Smooth muscle cell (in vitro differentiated cells): ENCODE measurements around the gene CPLX4. TPM values are rescaled to one million over a fixed set of nuclear protein-coding genes. Genes with fewer than 3 reads are reported as not detected.

ENCODE experiments used
- DNase-seq: peaks from one replicate; lab custom pipeline; 2025; ENCODE audit not compliant: unreplicated experiment; lab: John Stamatoyannopoulos, UW
- H2AFZ ChIP-seq: fragments of 200-600 bp; sonication (generic); 2 replicates; pipeline ENCODE4 v1.6.0; 2016; ENCODE audit warnings: antibody characterized with exemption, low read depth, mild to moderate bottlenecking
- H3F3A ChIP-seq: fragments of 200-600 bp; sonication (generic); 2 replicates; pipeline ENCODE4 v1.6.0; 2017; ENCODE audit warnings: antibody characterized with exemption, low read depth
- H3K27ac ChIP-seq: fragments of 200-600 bp; sonication (generic); 2 replicates; pipeline ENCODE4 v1.5.1; 2016; ENCODE audit warnings: low read depth, mild to moderate bottlenecking
- H3K27me3 ChIP-seq: fragments of 200-600 bp; sonication (generic); 2 replicates; pipeline ENCODE4 v1.6.1; 2016; ENCODE audit warnings: low read depth, mild to moderate bottlenecking
- H3K36me3 ChIP-seq: fragments of 200-600 bp; sonication (generic); 2 replicates; pipeline ENCODE4 v1.5.1; 2016; ENCODE audit warnings: low read depth
- H3K4me1 ChIP-seq: fragments of 200-600 bp; sonication (generic); 2 replicates; pipeline ENCODE4 v1.5.1; 2016; ENCODE audit warnings: low read depth
- H3K4me2 ChIP-seq: fragments of 200-600 bp; sonication (generic); 2 replicates; pipeline ENCODE4 v1.6.0; 2016; ENCODE audit warnings: mild to moderate bottlenecking
- H3K4me3 ChIP-seq: fragments of 200-600 bp; sonication (generic); 2 replicates; pipeline ENCODE4 v1.5.1; 2016; ENCODE audit warnings: mild to moderate bottlenecking
- H3K79me2 ChIP-seq: fragments of 200-600 bp; sonication (generic); 2 replicates; pipeline ENCODE4 v1.6.0; 2016; ENCODE audit warnings: low read depth, mild to moderate bottlenecking
- H3K9ac ChIP-seq: fragments of 200-600 bp; sonication (generic); 2 replicates; pipeline ENCODE4 v1.6.0; 2016; ENCODE audit warnings: low read depth
- H3K9me3 ChIP-seq: fragments of 200-600 bp; sonication (generic); replicated peaks from 2 replicates; pipeline ENCODE4 v1.5.1; 2016; ENCODE audit warnings: low read depth
- H4K20me1 ChIP-seq: fragments of 200-600 bp; sonication (generic); 2 replicates; pipeline ENCODE4 v1.6.0; 2016; ENCODE audit warnings: low read depth
- WGBS: methylation state at CpG from one replicate; pipeline ENCODE4 v1.1.7; 2016; ENCODE audit warnings: low lambda C conversion rate; 5-methylcytosine and 5-hydroxymethylcytosine counted together
- polyA plus RNA-seq: library from polyadenylated mRNA; unstranded; fragments of >200 nt; fragmentation: Nextera tagmentation; extraction: Ambion mirVana; gene quantifications from 2 replicates; pipeline ENCODE4 v1.2.1, GENCODE V29; 2016
- total RNA-seq: library from RNA; depleted of rRNA; stranded (reverse); fragments of >200 nt; gene quantifications from 2 replicates; pipeline ENCODE4 v1.2.3, GENCODE V29; 2014
- TF ChIP-seq, protein P1 (sequence below): fragments of 200-600 bp; sonication (generic); IDR thresholded peaks from 2 replicates; pipeline ENCODE4 v1.5.1; 2017; ENCODE audit warnings: borderline replicate concordance, mild to moderate bottlenecking, antibody characterized with exemption; ENCODE audit not compliant: insufficient read depth, poor library complexity, severe bottlenecking

Gene CPLX4
- total and polyA plus RNA-seq, 2 experiments from 2014 or later: not detected

DNA sequence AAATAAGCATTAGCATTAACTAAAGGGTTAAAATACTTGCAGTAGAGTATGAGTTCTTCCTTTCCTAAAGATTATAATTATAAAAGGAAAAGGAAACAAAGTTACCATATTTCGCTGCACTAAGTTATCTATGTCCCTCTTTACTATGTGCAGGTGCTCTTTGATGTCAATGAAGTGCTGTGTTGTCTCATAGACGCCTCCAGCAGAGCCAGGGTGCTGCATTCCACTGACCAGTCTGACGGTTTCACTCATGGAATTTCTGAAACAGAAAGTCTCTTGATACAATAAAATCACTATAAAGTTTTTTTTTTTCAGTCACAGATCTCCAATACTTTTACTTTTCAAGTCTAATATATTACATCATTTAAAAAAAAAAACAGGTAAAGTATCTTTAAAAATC lies 14.5 kb upstream of the CPLX4 start:
- Histone ChIP-seq H3K4me3 (no peak overlapping the region), H3K36me3 (peaks cover 76% of the 10 kb centered on the region), H3F3A (peaks cover 8% of the 10 kb centered on the region), H3K27me3 (no peaks in the 10 kb centered on the region), H3K9ac (no peak overlapping the region), H4K20me1 (peaks cover 94% of the 10 kb centered on the region), H3K79me2 (peaks cover 8% of the 10 kb centered on the region), H3K4me2 (no peak overlapping the region), H3K4me1 (no peaks in the 10 kb centered on the region), H3K9me3 (no peaks in the 10 kb centered on the region), H2AFZ (no peak overlapping the region), H3K27ac (no peak overlapping the region)
- TF ChIP-seq, protein P1, sequence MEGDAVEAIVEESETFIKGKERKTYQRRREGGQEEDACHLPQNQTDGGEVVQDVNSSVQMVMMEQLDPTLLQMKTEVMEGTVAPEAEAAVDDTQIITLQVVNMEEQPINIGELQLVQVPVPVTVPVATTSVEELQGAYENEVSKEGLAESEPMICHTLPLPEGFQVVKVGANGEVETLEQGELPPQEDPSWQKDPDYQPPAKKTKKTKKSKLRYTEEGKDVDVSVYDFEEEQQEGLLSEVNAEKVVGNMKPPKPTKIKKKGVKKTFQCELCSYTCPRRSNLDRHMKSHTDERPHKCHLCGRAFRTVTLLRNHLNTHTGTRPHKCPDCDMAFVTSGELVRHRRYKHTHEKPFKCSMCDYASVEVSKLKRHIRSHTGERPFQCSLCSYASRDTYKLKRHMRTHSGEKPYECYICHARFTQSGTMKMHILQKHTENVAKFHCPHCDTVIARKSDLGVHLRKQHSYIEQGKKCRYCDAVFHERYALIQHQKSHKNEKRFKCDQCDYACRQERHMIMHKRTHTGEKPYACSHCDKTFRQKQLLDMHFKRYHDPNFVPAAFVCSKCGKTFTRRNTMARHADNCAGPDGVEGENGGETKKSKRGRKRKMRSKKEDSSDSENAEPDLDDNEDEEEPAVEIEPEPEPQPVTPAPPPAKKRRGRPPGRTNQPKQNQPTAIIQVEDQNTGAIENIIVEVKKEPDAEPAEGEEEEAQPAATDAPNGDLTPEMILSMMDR: no peak
- 81% methylated on average over 3 of the region's 3 CpGs for WGBS
- no peak for DNase-seq

DNA sequence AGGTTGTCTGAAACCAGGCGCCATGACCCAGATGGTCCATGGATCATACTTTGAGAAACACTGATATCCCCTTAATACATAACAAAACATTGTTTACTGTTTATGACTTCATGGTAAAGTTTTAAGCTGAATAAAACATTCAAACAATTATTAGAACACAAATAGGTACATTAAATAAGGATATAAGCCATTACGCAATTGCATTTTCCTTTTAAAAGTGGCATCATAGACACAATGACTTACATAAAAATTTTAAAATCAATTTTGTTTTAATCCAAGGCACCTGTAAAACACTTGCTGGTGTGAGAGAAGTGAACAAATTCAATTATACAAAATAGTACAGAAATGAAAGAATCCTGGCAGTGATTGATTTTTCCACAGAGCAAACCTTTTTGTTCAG lies 10.2 kb upstream of the CPLX4 start:
- TF ChIP-seq, protein P1: no peak
- DNase-seq: no peak
- no peak overlapping the region for H2AFZ ChIP-seq
- H3K27me3 ChIP-seq: no peaks in the 10 kb centered on the region
- 96% methylated on average over 2 of the region's 2 CpGs for WGBS
- H3K9ac ChIP-seq: no peak overlapping the region
- no peak overlapping the region for H3K4me2 ChIP-seq
- H3K79me2 ChIP-seq: no peaks in the 10 kb centered on the region
- H3K27ac ChIP-seq: no peak overlapping the region
- no peaks in the 10 kb centered on the region for H3K9me3 ChIP-seq
- H4K20me1 ChIP-seq: peaks cover 52% of the 10 kb centered on the region
- no peak overlapping the region for H3K4me3 ChIP-seq
- H3K36me3 ChIP-seq: peaks cover 58% of the 10 kb centered on the region
- peaks cover 9% of the 10 kb centered on the region for H3F3A ChIP-seq
- no peaks in the 10 kb centered on the region for H3K4me1 ChIP-seq

DNA sequence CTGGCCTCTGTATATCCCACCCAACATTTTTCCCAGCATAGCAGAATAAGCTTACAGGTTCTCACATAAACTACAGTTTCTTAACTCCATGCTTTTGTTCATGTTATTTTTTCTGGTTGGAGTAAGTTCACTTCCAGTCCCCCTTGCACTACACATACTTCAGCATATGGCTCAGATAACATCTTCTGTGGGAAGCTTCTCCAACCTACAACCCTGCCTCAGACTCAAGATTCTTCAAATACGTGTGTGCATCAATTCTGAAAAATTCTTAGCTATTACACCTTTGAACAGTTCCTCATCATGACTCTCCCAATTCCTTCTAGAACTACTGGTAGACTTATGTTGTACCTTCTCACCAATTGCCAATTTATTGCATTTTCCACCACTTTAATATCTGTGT lies 7.5 kb upstream of the CPLX4 start:
- H3K79me2 ChIP-seq: no peaks in the 10 kb centered on the region
- no peak overlapping the region for H2AFZ ChIP-seq
- no peak overlapping the region for H3K27ac ChIP-seq
- H3K27me3 ChIP-seq: no peaks in the 10 kb centered on the region
- H4K20me1 ChIP-seq: peaks cover 25% of the 10 kb centered on the region
- TF ChIP-seq, protein P1: no peak
- H3K4me3 ChIP-seq: no peak overlapping the region
- H3K9ac ChIP-seq: no peak overlapping the region
- peaks cover 9% of the 10 kb centered on the region for H3F3A ChIP-seq
- no peaks in the 10 kb centered on the region for H3K9me3 ChIP-seq
- peaks cover 32% of the 10 kb centered on the region for H3K36me3 ChIP-seq
- no peak for DNase-seq
- 100% methylated on average over 1 of the region's 1 CpG for WGBS
- H3K4me1 ChIP-seq: no peaks in the 10 kb centered on the region
- H3K4me2 ChIP-seq: no peak overlapping the region

DNA sequence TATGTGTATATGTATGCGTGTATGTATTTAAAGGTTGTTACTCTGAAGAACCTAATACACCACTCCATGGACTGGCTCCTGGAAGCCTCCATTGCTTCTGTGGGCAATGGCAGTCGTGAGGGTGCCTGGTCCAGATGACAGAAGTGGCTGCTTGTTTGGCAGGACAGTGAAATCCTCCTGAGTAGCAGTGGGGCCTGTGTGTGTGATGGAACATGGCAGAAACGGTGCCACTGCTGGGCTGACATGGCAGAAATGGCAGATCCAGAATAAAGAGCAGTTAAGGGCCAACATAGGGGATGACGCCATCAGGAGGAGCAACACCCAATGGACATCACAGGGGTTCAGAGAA lies 6.1 kb upstream of the CPLX4 start:
- peaks cover 26% of the 10 kb centered on the region for H3K36me3 ChIP-seq
- no peak overlapping the region for H3K27ac ChIP-seq
- H4K20me1 ChIP-seq: peaks cover 12% of the 10 kb centered on the region
- H2AFZ ChIP-seq: no peak overlapping the region
- no peak overlapping the region for H3K4me2 ChIP-seq
- TF ChIP-seq, protein P1: no peak
- H3K9ac ChIP-seq: no peak overlapping the region
- H3K27me3 ChIP-seq: peaks cover under 1% of the 10 kb centered on the region
- DNase-seq: no peak
- peaks cover 9% of the 10 kb centered on the region for H3F3A ChIP-seq
- H3K4me1 ChIP-seq: no peaks in the 10 kb centered on the region
- H3K4me3 ChIP-seq: no peak overlapping the region
- H3K9me3 ChIP-seq: no peaks in the 10 kb centered on the region
- WGBS: 94% methylated on average over 4 of the region's 4 CpGs
- H3K79me2 ChIP-seq: no peaks in the 10 kb centered on the region
